Measurements from ENCODE around the gene RFPL2. TPM values are rescaled to one million over a fixed set of nuclear protein-coding genes. Genes with fewer than 3 reads are reported as not detected.

The RFPL2 gene
- total RNA-seq, 1 donor from 2014 or later, result 0.25 TPM

GRCh38 chr22:32202539-32203180 lies 2.2 kb downstream of the RFPL2 start:
- Mint-ChIP-seq H3K36me3 (ENCODE audit: low read depth, unreplicated experiment) (no peaks in the 10 kb centered on the region), H3K4me3 (ENCODE audit: unreplicated experiment) (no peak overlapping the region), H3K9me3 (ENCODE audit: unreplicated experiment) (peaks cover 2% of the 10 kb centered on the region), H3K4me1 (ENCODE audit: low read depth, unreplicated experiment) (peaks cover 3% of the 10 kb centered on the region), H3K27ac (ENCODE audit: unreplicated experiment) (no peak overlapping the region), H3K27me3 (ENCODE audit: low read depth, unreplicated experiment) (peaks cover 63% of the 10 kb centered on the region)
- H3K4me1 ChIP-seq (ENCODE audit: insufficient read depth, low read length), result no peaks in the 10 kb centered on the region
- H3K79me2 ChIP-seq (ENCODE audit: insufficient read depth, low read length), result no peaks in the 10 kb centered on the region
- peak overlapping the region; percentile 50 for H3K4me2 ChIP-seq (ENCODE audit: low read length)
- H3K9ac ChIP-seq (ENCODE audit: low read length), result no peak overlapping the region
- FAIRE-seq (peak; percentile 13), DNase-seq (ENCODE audit: low read depth) (peak; percentile 14)
- TF ChIP-seq CTCF (IDR thresholded peaks at IDR 0.05; ENCODE audit: insufficient read depth, low read depth, low read length) (peak; percentile 44), EZH2 (IDR thresholded peaks at IDR 0.05; ENCODE audit: insufficient read depth, low read length) (peak; percentile 46)
- no peaks in the 10 kb centered on the region for H3K27me3 ChIP-seq (ENCODE audit: insufficient read depth, low read length)
- no peak overlapping the region for H2AFZ ChIP-seq (ENCODE audit: low read depth, low read length)
- no peaks in the 10 kb centered on the region for H3K36me3 ChIP-seq (ENCODE audit: insufficient read depth, low read length)
- H4K20me1 ChIP-seq (ENCODE audit: insufficient read depth, low read length), result no peaks in the 10 kb centered on the region
- H3K4me3 ChIP-seq (ENCODE audit: insufficient read depth, low read depth, low read length), result no peak overlapping the region
- H3K27ac ChIP-seq (ENCODE audit: low read depth, low read length), result no peak overlapping the region
- no peaks in the 10 kb centered on the region for H3K9me3 ChIP-seq (ENCODE audit: insufficient read depth, low read depth, low read length)

GRCh38 chr22:32202161-32202538 lies 2.7 kb downstream of the RFPL2 start:
- Histone ChIP-seq H3K4me1 (ENCODE audit: insufficient read depth, low read length) (no peaks in the 10 kb centered on the region), H3K27ac (ENCODE audit: low read depth, low read length) (no peak overlapping the region), H3K36me3 (ENCODE audit: insufficient read depth, low read length) (no peaks in the 10 kb centered on the region), H3K4me3 (ENCODE audit: insufficient read depth, low read depth, low read length) (no peak overlapping the region), H3K79me2 (ENCODE audit: insufficient read depth, low read length) (no peaks in the 10 kb centered on the region), H3K27me3 (ENCODE audit: insufficient read depth, low read length) (no peaks in the 10 kb centered on the region), H3K9ac (ENCODE audit: low read length) (no peak overlapping the region), H3K4me2 (ENCODE audit: low read length) (no peak overlapping the region), H2AFZ (ENCODE audit: low read depth, low read length) (no peak overlapping the region), H3K9me3 (ENCODE audit: insufficient read depth, low read depth, low read length) (no peaks in the 10 kb centered on the region), H4K20me1 (ENCODE audit: insufficient read depth, low read length) (no peaks in the 10 kb centered on the region)
- Mint-ChIP-seq H3K4me1 (ENCODE audit: low read depth, unreplicated experiment) (peaks cover 3% of the 10 kb centered on the region), H3K9me3 (ENCODE audit: unreplicated experiment) (peaks cover 5% of the 10 kb centered on the region), H3K27ac (ENCODE audit: unreplicated experiment) (no peak overlapping the region), H3K27me3 (ENCODE audit: low read depth, unreplicated experiment) (peaks cover 61% of the 10 kb centered on the region), H3K4me3 (ENCODE audit: unreplicated experiment) (no peak overlapping the region), H3K36me3 (ENCODE audit: low read depth, unreplicated experiment) (no peaks in the 10 kb centered on the region)
- no peak for DNase-seq (ENCODE audit: low read depth)
- TF ChIP-seq EZH2 (IDR thresholded peaks at IDR 0.05; ENCODE audit: insufficient read depth, low read length) (no peak), CTCF (IDR thresholded peaks at IDR 0.05; ENCODE audit: insufficient read depth, low read depth, low read length) (no peak)
- no peak for FAIRE-seq

GRCh38 chr22:32200752-32201151 lies 4.1 kb downstream of the RFPL2 start:
- Histone ChIP-seq H3K4me3 (ENCODE audit: insufficient read depth, low read depth, low read length) (no peak overlapping the region), H4K20me1 (ENCODE audit: insufficient read depth, low read length) (no peaks in the 10 kb centered on the region), H2AFZ (ENCODE audit: low read depth, low read length) (no peak overlapping the region), H3K79me2 (ENCODE audit: insufficient read depth, low read length) (no peaks in the 10 kb centered on the region), H3K9me3 (ENCODE audit: insufficient read depth, low read depth, low read length) (no peaks in the 10 kb centered on the region), H3K9ac (ENCODE audit: low read length) (no peak overlapping the region), H3K4me1 (ENCODE audit: insufficient read depth, low read length) (no peaks in the 10 kb centered on the region), H3K27ac (ENCODE audit: low read depth, low read length) (no peak overlapping the region), H3K4me2 (ENCODE audit: low read length) (no peak overlapping the region), H3K27me3 (ENCODE audit: insufficient read depth, low read length) (peaks cover 2% of the 10 kb centered on the region), H3K36me3 (ENCODE audit: insufficient read depth, low read length) (no peaks in the 10 kb centered on the region)
- Mint-ChIP-seq H3K27ac (ENCODE audit: unreplicated experiment) (no peak overlapping the region), H3K36me3 (ENCODE audit: low read depth, unreplicated experiment) (no peaks in the 10 kb centered on the region), H3K4me3 (ENCODE audit: unreplicated experiment) (no peak overlapping the region), H3K4me1 (ENCODE audit: low read depth, unreplicated experiment) (peaks cover 3% of the 10 kb centered on the region), H3K9me3 (ENCODE audit: unreplicated experiment) (peaks cover 5% of the 10 kb centered on the region), H3K27me3 (ENCODE audit: low read depth, unreplicated experiment) (peaks cover 70% of the 10 kb centered on the region)
- DNase-seq (ENCODE audit: low read depth) (no peak), FAIRE-seq (no peak)
- TF ChIP-seq EZH2 (IDR thresholded peaks at IDR 0.05; ENCODE audit: insufficient read depth, low read length) (no peak), CTCF (IDR thresholded peaks at IDR 0.05; ENCODE audit: insufficient read depth, low read depth, low read length) (no peak)

All from astrocyte (in vitro differentiated cells and primary cell).